ENCODE measurements around the gene ZSCAN31.

ZSCAN31 gene

DNA sequence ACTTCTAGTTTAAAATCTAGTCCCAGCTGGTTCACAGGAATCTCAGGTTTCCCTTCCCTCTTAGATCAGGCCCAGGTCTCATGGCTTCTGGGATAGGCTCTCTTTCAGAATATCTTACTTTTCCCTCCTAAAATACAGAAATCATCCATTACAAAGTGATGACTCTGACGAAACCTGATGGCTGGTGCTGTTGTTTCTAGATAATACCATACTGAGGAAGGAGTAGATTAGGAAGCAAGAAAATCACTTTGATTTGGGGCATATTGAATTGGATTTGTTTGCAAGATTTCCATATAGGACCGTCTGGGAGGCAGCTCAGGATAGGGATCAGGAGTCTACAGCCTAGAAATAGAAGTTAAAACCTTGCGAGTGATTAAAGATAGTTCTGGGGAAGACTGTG is 17.4 kb upstream of the ZSCAN31 start:
- DNase-seq (ENCODE audit: low read depth), result no peak
- TF ChIP-seq, protein P1, sequence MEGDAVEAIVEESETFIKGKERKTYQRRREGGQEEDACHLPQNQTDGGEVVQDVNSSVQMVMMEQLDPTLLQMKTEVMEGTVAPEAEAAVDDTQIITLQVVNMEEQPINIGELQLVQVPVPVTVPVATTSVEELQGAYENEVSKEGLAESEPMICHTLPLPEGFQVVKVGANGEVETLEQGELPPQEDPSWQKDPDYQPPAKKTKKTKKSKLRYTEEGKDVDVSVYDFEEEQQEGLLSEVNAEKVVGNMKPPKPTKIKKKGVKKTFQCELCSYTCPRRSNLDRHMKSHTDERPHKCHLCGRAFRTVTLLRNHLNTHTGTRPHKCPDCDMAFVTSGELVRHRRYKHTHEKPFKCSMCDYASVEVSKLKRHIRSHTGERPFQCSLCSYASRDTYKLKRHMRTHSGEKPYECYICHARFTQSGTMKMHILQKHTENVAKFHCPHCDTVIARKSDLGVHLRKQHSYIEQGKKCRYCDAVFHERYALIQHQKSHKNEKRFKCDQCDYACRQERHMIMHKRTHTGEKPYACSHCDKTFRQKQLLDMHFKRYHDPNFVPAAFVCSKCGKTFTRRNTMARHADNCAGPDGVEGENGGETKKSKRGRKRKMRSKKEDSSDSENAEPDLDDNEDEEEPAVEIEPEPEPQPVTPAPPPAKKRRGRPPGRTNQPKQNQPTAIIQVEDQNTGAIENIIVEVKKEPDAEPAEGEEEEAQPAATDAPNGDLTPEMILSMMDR (conservative IDR thresholded peaks at IDR 0.05; ENCODE audit: low read length), result no peak
- no peak overlapping the region for H3K4me3 ChIP-seq (ENCODE audit: low read length)

DNA sequence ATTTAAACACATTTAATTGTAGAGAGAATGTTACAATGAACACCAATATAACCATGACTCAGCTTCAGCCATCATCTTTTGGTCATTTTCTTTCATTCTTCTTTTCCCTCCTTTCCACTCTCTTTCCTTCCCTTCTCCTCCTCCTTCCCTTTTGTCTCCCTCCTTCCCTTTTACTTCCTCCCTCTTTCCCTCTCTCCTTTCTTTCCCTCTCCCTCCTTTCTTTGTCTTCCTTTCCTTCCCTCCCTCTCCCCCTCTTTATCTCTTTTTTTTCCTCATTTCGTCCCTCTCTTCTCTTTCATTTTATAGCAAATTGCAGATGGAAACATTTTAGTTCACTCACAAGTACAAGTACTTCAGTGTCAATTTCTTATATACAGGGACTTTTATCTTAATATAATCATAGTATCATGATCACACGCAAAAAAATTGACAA is 15.6 kb upstream of the ZSCAN31 start:
- no peak for DNase-seq (ENCODE audit: low read depth)
- TF ChIP-seq, protein P1 (conservative IDR thresholded peaks at IDR 0.05; ENCODE audit: low read length), result no peak
- H3K4me3 ChIP-seq (ENCODE audit: low read length), result no peak overlapping the region

DNA sequence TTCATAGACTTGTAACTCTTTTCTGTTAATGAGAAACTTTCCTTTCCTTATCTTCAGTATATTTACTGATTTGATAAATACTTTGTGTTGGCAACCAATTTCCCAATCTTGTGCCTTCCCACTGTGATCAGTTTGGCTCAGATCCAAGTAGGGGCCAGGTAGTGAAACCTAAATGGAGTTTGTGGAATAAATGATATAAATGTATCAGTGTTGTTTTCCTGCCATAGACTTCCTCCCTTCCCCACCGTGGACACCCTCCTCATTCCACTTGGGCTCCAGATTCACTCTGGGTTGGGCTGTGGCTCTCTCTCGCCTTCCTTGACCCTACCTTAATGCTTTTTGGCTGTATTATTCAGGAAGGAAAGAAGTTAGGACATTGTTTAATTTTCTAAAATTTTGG is 15.1 kb upstream of the ZSCAN31 start:
- no peak for DNase-seq (ENCODE audit: low read depth)

DNA sequence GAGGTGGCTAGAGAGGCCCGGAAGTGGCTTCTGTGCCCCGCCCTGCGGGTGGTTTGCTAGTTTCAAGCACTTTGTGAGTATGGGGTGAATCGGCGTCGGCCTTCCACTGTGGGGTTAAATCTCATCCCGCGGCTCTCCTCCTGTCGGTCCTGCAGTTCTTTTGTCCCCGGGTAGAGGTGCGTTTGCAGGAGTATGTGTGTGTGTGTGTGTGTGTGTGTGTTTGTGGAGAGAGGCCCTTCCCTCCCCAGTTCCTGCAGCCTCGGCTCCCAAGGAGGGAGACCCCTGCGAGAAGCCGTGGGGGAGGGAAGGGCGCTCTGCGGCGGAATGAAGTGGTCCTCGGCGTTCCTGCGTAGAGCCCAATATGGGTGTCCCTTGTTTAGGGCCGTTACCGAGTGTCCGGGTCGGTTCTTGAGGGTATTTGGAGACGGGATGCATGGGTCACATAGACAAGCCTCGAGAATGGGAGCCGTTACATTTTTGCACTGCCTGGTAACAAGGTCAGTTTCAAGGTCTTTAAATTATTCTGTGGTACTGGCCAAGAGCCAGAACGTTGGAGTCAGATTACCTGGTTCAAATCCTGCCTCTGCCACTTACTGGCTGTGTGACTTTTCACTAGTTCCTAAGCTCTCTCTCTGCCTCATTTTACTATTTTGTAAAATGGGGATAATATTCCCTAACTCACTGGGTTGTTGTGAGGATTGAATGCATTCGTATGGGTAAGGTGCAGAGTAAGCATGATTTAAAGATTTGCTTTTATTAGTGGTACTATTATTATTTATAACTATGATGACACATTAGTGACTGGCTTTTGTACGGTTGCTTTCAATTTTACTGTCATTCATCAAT is 14.2 kb upstream of the ZSCAN31 start, which contains the start of gene ZKSCAN3:
Gene ZKSCAN3 (plus strand): TSS at position 56 of the 846 bp plus-strand sequence. CDS start 9,640 bp downstream, outside the sequence.
- TF ChIP-seq, protein P1 (conservative IDR thresholded peaks at IDR 0.05; ENCODE audit: low read length), result no peak
- H3K4me3 ChIP-seq (ENCODE audit: low read length), result peak within 1 kb of the TSS; percentile 91
- DNase-seq (ENCODE audit: low read depth), result peak; percentile 67

More for the DNA sequence above, 15.1 kb upstream of the ZSCAN31 start:
- no peak overlapping the region for H3K4me3 ChIP-seq (ENCODE audit: low read length)
- TF ChIP-seq, protein P1 (conservative IDR thresholded peaks at IDR 0.05; ENCODE audit: low read length), result no peak

DNA sequence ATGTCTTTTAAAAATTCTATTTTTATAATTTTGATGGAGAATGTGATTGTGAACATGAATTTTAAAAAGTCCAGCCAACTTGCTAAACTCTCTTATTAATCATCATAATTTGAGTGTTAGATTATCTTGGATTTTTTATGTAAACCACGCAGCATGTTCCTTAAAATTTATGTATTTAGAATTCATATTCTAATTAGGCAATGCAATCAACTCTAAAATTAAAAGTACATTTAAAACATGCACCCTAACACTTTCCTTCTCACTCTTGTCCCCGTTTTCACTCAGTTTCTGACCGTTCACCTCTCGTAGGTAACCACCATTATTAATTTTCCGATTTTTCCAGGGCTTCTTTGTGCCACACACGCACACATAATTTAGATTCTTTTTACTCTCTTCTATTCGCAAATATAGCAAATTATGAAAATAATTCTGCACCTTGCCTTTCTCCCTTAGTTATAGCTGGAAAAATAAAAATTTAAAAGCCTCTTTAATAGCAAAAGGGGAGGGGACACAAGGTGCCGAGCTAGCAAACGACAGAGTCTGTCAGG is 13.5 kb upstream of the ZSCAN31 start:
- H3K4me3 ChIP-seq (ENCODE audit: low read length), result peak overlapping the region; percentile 91
- TF ChIP-seq, protein P1 (conservative IDR thresholded peaks at IDR 0.05; ENCODE audit: low read length), result no peak
- DNase-seq (ENCODE audit: low read depth), result no peak

DNA sequence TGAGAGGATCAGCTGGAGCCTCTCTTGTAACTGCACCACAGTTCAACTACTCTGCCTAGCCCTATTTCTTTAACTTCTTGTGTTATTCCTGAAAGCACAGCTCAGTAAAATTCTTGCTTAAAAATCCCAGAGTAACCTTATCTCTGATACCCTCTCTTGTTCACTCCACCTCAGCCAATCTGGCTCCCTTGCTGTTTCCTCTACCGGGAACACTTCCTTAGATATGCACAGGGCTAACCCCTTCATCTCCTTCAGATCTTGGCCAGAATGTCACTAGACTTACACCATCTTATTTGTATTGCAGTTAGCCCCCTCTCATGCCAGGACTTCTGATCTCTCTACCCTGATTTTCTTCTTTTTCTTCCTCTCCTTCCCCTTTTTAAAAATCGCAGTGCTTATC is 11.2 kb upstream of the ZSCAN31 start:
- H3K4me3 ChIP-seq (ENCODE audit: low read length), result no peak overlapping the region
- TF ChIP-seq, protein P1 (conservative IDR thresholded peaks at IDR 0.05; ENCODE audit: low read length), result no peak

DNA sequence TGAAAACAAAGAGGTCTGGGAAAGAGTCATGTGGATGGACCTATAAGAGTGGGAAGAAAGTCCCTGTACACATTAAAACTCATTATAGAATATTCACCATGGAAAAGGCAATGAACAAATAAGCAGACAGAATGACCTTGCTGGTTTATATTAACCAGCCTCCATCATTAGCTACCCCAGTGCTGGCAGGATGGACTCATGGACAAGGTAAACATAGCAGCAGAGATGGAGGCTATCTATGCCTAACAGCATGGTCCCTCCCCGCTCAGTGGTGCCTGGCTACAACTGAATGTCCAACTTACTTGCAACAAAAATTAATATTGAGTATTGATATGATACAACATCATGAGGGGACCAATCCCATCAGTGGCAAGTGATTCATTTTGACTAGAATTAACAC is 9.3 kb upstream of the ZSCAN31 start:
- TF ChIP-seq, protein P1 (conservative IDR thresholded peaks at IDR 0.05; ENCODE audit: low read length), result no peak
- H3K4me3 ChIP-seq (ENCODE audit: low read length), result no peak overlapping the region
- DNase-seq (ENCODE audit: low read depth), result no peak

More for the DNA sequence above, 11.2 kb upstream of the ZSCAN31 start:
- DNase-seq (ENCODE audit: low read depth), result no peak

All from AG10803 (cell line).